Right lobe of liver (tissue), 6 donors: ENCODE results near the gene MAPK12. TPM values are rescaled to one million over a fixed set of nuclear protein-coding genes. Genes with fewer than 3 reads are reported as not detected.

Experiments used
- ATAC-seq, 4 donors: fragments of 200-7000 bp; cut with Tn5 transposase; one replicate each; pipeline ENCODE4 v1.9.1; 2020; ENCODE audit warnings: mild to moderate bottlenecking in 4 of 4, moderate library complexity in 4 of 4
- DNase-seq, 3 donors: peaks; one replicate each; pipeline ENCODE4 v3.0.0-alpha.2; 2020
- H3K27ac ChIP-seq, 3 donors: fragments of 200-600 bp; one replicate each; pipeline ENCODE4 v1.8.0; 2022
- H3K27me3 ChIP-seq, 2 donors: fragments of 200-600 bp; one replicate each; pipeline ENCODE4 v1.8.0; 2022
- H3K36me3 ChIP-seq, 4 donors: fragments of 200-600 bp; sonication (generic) in 1 of 4; one replicate each; pipeline versions ENCODE4 v1.5.1 to v1.8.0; 2017 to 2022; ENCODE audit warnings: control low read depth in 1 of 4
- H3K4me1 ChIP-seq, 4 donors: fragments of 200-600 bp; sonication (generic) in 1 of 4; one replicate each; pipeline versions ENCODE4 v1.5.1 to v1.8.0; 2017 to 2022; ENCODE audit warnings: control low read depth in 1 of 4
- H3K4me3 ChIP-seq, 3 donors: fragments of 200-600 bp; one replicate each; pipeline ENCODE4 v1.8.0; 2022
- H3K9me3 ChIP-seq, 4 donors: fragments of 200-600 bp; sonication (generic) in 1 of 4; one replicate each; pipeline versions ENCODE4 v1.5.1 to v1.8.0; 2017 to 2022; ENCODE audit warnings: control low read depth in 1 of 4
- CTCF ChIP-seq, 4 donors: fragments of 200-600 bp in 3 of 4; fragments of 450-650 bp in 1 of 4; IDR thresholded peaks; one replicate each; pipeline versions ENCODE4 v1.5.1 to v1.8.0; 2016 to 2022; ENCODE audit warnings: antibody characterized with exemption in 4 of 4, mild to moderate bottlenecking in 2 of 4
- POLR2A ChIP-seq: fragments of 450-650 bp; IDR thresholded peaks from one replicate; pipeline ENCODE4 v1.6.1; 2017; ENCODE audit warnings: antibody characterized with exemption, mild to moderate bottlenecking
- WGBS: methylation state at CpG from one replicate; pipeline ENCODE4 v1.1.6; 2018; ENCODE audit warnings: low coverage, low lambda C conversion rate; ENCODE audit not compliant: insufficient coverage; ENCODE audit errors: missing lambda C conversion rate; 5-methylcytosine and 5-hydroxymethylcytosine counted together
- intact Hi-C, 2 donors: fragments of 100-400 bp; cut with DNase I; formaldehyde crosslinking; loops; one replicate each; pipeline versions ENCODE4 v1.11.2 to v1.14.1; 2022
- long read RNA-seq: library from polyadenylated mRNA; unstranded; transcript quantifications from one replicate; pipeline ENCODE4 v2.0.0, GENCODE V29; 2019
- total RNA-seq, 6 experiments: library from RNA; depleted of rRNA in 2 of 6; stranded (reverse); fragments of >200 nt in 2 of 6; fragmentation: NEBNext Ultra II Directional in 3 of 6; extraction: Animal tissue kit (Norgen Biotek cat#: 25700) in 3 of 6; gene quantifications; one replicate each; pipeline versions ENCODE4 v1.1.0 to v1.2.4, GENCODE V29; 2016 to 2023
- donor health status: DM: no; HTN: yes; CAD: no.
- donor health status: DM: no; HTN: no; CAD: no.
- donor health status: DM: no; HTN: no; CAD: no.
- donor health status: DM: no; HTN: yes; CAD: no.
- donor health status: DM: no; HTN: yes; CAD: no.

MAPK12 gene
- 1 to 10 TPM; 2.1 to 7.6 (median 3.6) TPM for total RNA-seq
- long read RNA-seq, result 0 reads

GRCh38 chr22:50261615-50262459 lies at the start of gene MAPK12:
TSS of gene MAPK12 (minus strand) at chr22:50261683. CDS start at chr22:50261509, 174 bp downstream.
- no peak for DNase-seq
- Histone ChIP-seq H3K27ac (no peak within 1 kb of the TSS), H3K9me3 (no peaks in the 10 kb centered on the region), H3K4me1 (peaks cover 0 to 24% (median 8%) of the 10 kb centered on the region in 4 donors), H3K36me3 (no peaks in the 10 kb centered on the region), H3K4me3 (peak within 1 kb of the TSS; percentile 37 to 48 (median 42)), H3K27me3 (no peaks in the 10 kb centered on the region)
- 18% methylated on average over 5 of the region's 61 CpGs for WGBS
- ATAC-seq, result peak in 3 of 4 donors; percentile 9 to 27 (median 17)
- intact Hi-C loops, result no loop called here
- TF ChIP-seq CTCF (IDR thresholded peaks at IDR 0.05) (no peak), POLR2A (no peak)

GRCh38 chr22:50310949-50311444 lies 49.5 kb upstream of the MAPK12 start:
- H3K4me1 ChIP-seq, result peaks cover 0 to 7% (median 0%) of the 10 kb centered on the region in 4 donors
- ATAC-seq, result no peak
- H3K27me3 ChIP-seq, result no peaks in the 10 kb centered on the region
- no peaks in the 10 kb centered on the region for H3K36me3 ChIP-seq
- H3K4me3 ChIP-seq, result no peak overlapping the region
- TF ChIP-seq POLR2A, result no peak
- no peak for TF ChIP-seq CTCF (IDR thresholded peaks at IDR 0.05)
- no peaks in the 10 kb centered on the region for H3K9me3 ChIP-seq
- WGBS, result no CpG with 5 or more reads among the region's 16 CpGs
- peak in 2 of 3 donors; percentile 21 to 50 for DNase-seq
- no peak overlapping the region for H3K27ac ChIP-seq
- intact Hi-C loops, result no loop called here

GRCh38 chr22:50310031-50310722 lies 48.7 kb upstream of the MAPK12 start:
- no peaks in the 10 kb centered on the region for H3K9me3 ChIP-seq
- no peak overlapping the region for H3K4me3 ChIP-seq
- peaks cover 0 to 14% (median 3%) of the 10 kb centered on the region in 4 donors for H3K4me1 ChIP-seq
- H3K36me3 ChIP-seq, result no peaks in the 10 kb centered on the region
- ATAC-seq (no peak), DNase-seq (peak in 2 of 3 donors; percentile 20 to 54)
- 87% methylated on average over 15 of the region's 21 CpGs for WGBS
- no peak overlapping the region for H3K27ac ChIP-seq
- no peaks in the 10 kb centered on the region for H3K27me3 ChIP-seq
- no peak for TF ChIP-seq POLR2A
- no peak for TF ChIP-seq CTCF (IDR thresholded peaks at IDR 0.05)
- intact Hi-C loops, result no loop called here

DNA sequence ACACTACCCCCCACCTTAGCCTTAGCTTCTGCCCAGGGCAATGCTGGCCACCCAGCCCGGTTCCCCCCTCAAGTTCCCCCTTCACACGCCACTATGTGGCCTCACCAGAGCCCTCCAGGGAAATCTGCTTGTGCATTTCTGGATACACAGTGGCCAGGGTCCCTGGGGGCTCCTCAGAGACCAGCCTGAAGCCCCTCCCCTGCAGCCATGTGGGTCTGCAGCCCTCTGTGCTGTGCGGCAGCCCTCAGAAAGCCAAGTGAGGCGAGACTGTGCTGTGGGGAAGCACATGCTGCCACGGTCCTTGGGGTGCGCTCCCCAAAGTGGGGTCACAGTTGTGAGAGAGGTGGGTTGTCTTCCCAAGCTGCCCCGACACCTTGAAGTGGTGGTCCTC lies 48.1 kb upstream of the MAPK12 start:
- intact Hi-C loops, result no loop called here
- no CpG with 5 or more reads among the region's 7 CpGs for WGBS
- Histone ChIP-seq H3K27ac (peak overlapping the region in 1 of 3 donors; percentile 51), H3K4me1 (peaks cover 0 to 17% (median 6%) of the 10 kb centered on the region in 4 donors), H3K4me3 (no peak overlapping the region), H3K9me3 (no peaks in the 10 kb centered on the region), H3K27me3 (no peaks in the 10 kb centered on the region), H3K36me3 (no peaks in the 10 kb centered on the region)
- ATAC-seq (no peak), DNase-seq (peak in 2 of 3 donors; percentile 19 to 58)
- TF ChIP-seq CTCF (IDR thresholded peaks at IDR 0.05) (no peak), POLR2A (no peak)
